Neural cell (in vitro differentiated cells): ENCODE results near the gene TCF4.

Source experiments
- EZH2 ChIP-seq: fragments of 200-600, 300-800 bp; shearing (Covaris generic), sonication (generic); IDR thresholded peaks from 2 replicates; pipeline ENCODE4 v1.6.1; 2014; ENCODE audit warnings: antibody characterized with exemption, low read length, borderline replicate concordance, mild to moderate bottlenecking; ENCODE audit not compliant: insufficient read depth, poor library complexity, severe bottlenecking
- POLR2AphosphoS5 ChIP-seq: IDR thresholded peaks from 2 replicates; pipeline ENCODE4 v1.6.1; 2012
- SMC3 ChIP-seq: fragments of 450-650 bp; conservative IDR thresholded peaks from 2 replicates; pipeline ENCODE4 v1.6.1; 2014; ENCODE audit warnings: antibody characterized with exemption, mild to moderate bottlenecking, moderate library complexity; ENCODE audit not compliant: poor library complexity
- TAF1 ChIP-seq: IDR thresholded peaks from 2 replicates; pipeline ENCODE4 v1.6.1; 2012; ENCODE audit warnings: low read depth
- TF ChIP-seq, protein P1 (sequence below): fragments of 450-650 bp; IDR thresholded peaks from 2 replicates; pipeline ENCODE4 v1.5.1; 2014; ENCODE audit warnings: antibody characterized with exemption, mild to moderate bottlenecking, moderate library complexity; ENCODE audit not compliant: poor library complexity, severe bottlenecking
- TF ChIP-seq, protein P2 (sequence below): IDR thresholded peaks from 2 replicates; pipeline ENCODE4 v1.6.1; 2012; ENCODE audit warnings: borderline replicate concordance

DNA sequence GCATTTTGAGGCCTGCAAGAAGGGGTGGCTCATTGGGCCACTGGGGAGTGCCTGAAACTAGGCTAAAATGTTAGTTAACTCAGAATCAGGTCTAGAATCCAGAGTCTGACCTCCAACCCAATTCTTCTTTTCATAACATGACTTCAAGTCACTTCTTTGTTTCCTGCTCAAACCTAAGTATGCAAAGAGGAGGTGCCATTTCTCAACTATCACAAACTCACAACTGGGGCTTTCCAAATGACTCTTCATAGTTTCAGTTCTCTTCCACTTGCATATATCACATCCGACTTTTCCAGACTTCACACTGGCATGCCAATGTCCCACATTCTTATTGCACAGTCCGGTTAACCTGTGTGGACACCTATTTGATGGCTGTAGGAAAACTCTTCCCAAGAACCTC, 211.6 kb downstream of the TCF4 start:
- TF ChIP-seq, protein P1, sequence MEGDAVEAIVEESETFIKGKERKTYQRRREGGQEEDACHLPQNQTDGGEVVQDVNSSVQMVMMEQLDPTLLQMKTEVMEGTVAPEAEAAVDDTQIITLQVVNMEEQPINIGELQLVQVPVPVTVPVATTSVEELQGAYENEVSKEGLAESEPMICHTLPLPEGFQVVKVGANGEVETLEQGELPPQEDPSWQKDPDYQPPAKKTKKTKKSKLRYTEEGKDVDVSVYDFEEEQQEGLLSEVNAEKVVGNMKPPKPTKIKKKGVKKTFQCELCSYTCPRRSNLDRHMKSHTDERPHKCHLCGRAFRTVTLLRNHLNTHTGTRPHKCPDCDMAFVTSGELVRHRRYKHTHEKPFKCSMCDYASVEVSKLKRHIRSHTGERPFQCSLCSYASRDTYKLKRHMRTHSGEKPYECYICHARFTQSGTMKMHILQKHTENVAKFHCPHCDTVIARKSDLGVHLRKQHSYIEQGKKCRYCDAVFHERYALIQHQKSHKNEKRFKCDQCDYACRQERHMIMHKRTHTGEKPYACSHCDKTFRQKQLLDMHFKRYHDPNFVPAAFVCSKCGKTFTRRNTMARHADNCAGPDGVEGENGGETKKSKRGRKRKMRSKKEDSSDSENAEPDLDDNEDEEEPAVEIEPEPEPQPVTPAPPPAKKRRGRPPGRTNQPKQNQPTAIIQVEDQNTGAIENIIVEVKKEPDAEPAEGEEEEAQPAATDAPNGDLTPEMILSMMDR, result no peak
- TF ChIP-seq POLR2AphosphoS5, result no peak
- no peak for TF ChIP-seq SMC3
- TF ChIP-seq, protein P2, sequence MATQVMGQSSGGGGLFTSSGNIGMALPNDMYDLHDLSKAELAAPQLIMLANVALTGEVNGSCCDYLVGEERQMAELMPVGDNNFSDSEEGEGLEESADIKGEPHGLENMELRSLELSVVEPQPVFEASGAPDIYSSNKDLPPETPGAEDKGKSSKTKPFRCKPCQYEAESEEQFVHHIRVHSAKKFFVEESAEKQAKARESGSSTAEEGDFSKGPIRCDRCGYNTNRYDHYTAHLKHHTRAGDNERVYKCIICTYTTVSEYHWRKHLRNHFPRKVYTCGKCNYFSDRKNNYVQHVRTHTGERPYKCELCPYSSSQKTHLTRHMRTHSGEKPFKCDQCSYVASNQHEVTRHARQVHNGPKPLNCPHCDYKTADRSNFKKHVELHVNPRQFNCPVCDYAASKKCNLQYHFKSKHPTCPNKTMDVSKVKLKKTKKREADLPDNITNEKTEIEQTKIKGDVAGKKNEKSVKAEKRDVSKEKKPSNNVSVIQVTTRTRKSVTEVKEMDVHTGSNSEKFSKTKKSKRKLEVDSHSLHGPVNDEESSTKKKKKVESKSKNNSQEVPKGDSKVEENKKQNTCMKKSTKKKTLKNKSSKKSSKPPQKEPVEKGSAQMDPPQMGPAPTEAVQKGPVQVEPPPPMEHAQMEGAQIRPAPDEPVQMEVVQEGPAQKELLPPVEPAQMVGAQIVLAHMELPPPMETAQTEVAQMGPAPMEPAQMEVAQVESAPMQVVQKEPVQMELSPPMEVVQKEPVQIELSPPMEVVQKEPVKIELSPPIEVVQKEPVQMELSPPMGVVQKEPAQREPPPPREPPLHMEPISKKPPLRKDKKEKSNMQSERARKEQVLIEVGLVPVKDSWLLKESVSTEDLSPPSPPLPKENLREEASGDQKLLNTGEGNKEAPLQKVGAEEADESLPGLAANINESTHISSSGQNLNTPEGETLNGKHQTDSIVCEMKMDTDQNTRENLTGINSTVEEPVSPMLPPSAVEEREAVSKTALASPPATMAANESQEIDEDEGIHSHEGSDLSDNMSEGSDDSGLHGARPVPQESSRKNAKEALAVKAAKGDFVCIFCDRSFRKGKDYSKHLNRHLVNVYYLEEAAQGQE, result no peak
- TF ChIP-seq EZH2, result no peak
- no peak for TF ChIP-seq TAF1
